ENCODE measurements around the gene ARSG.

- no peak for TF ChIP-seq POLR2A (IDR thresholded peaks at IDR 0.05)
- TF ChIP-seq CTCF (IDR thresholded peaks at IDR 0.05): no peak
Observed at GRCh38 chr17:68288375-68288774, 2.9 kb upstream of the ARSG start.
